GM12878 (cell line): ENCODE measurements around the gene GNAT1. TPM values are rescaled to one million over a fixed set of nuclear protein-coding genes. Genes with fewer than 3 reads are reported as not detected.

Experiments used
- ATAC-seq: fragments of 200-7000 bp; cut with Tn5 transposase; 3 replicates; pipeline ENCODE4 v1.9.1; 2020; ENCODE audit warnings: mild to moderate bottlenecking, moderate library complexity
- BruUV-seq: library from RNA; stranded (reverse); fragments of 400-500 nt; replicated peaks from 2 replicates; lab custom pipeline; 2021; lab: Mats Ljungman, UMichigan
- CTCF ChIA-PET: fragments of 300-600 bp; sonication (Branson Sonifier 250); formaldehyde crosslinking; extraction: SDS; loops from one replicate; lab custom pipeline; 2021; ENCODE audit warnings: inconsistent platforms; lab: Yijun Ruan, JAX
- POLR2A ChIA-PET: fragments of 350-600 bp; formaldehyde crosslinking; extraction: SDS; loops from one replicate; lab custom pipeline; 2021; ENCODE audit warnings: inconsistent platforms; lab: Charles Lee
- RAD21 ChIA-PET: fragments of 300-600 bp; sonication (Branson Sonifier 250); formaldehyde crosslinking; loops from one replicate; lab custom pipeline; 2023; ENCODE audit warnings: antibody characterized with exemption; ENCODE audit not compliant: unreplicated experiment; lab: Charles Lee
- SMC1A ChIA-PET: fragments of 300-600 bp; sonication (Branson Sonifier 250); formaldehyde crosslinking; loops from one replicate; lab custom pipeline; 2023; ENCODE audit not compliant: unreplicated experiment, uncharacterized antibody; lab: Charles Lee
- DNase-seq: peaks from one replicate; pipeline ENCODE4 v3.0.0-alpha.2; 2011; ENCODE audit warnings: low read depth, low spot score
- FAIRE-seq: peaks from 3 replicates; lab custom pipeline; 2011; peaks lifted over from hg19 to GRCh38; lab: Jason Lieb, UNC
- H2AFZ ChIP-seq: 2 replicates; pipeline ENCODE4 v1.6.0; 2011; ENCODE audit warnings: low read depth, low read length, control low read depth; ENCODE audit not compliant: control insufficient read depth
- H3K27ac ChIP-seq: 2 replicates; pipeline ENCODE4 v1.5.1; 2011; ENCODE audit warnings: control low read depth; ENCODE audit not compliant: control insufficient read depth, insufficient read depth
- H3K27me3 ChIP-seq, 2 experiments: replicated peaks in 1 of 2; 2 replicates each; pipeline versions ENCODE4 v1.6.0 to v1.6.1; 2011; ENCODE audit warnings: low read length in 1 of 2; ENCODE audit not compliant: control insufficient read depth in 2 of 2, insufficient read depth in 2 of 2
- H3K36me3 ChIP-seq, 2 experiments: 2 replicates each; pipeline ENCODE4 v1.5.1; 2011; ENCODE audit warnings: low read length in 1 of 2; ENCODE audit not compliant: control insufficient read depth in 2 of 2, insufficient read depth in 2 of 2
- H3K4me1 ChIP-seq: 2 replicates; pipeline ENCODE4 v1.6.1; 2011; ENCODE audit warnings: mild to moderate bottlenecking, low read length, moderate library complexity, mixed read lengths; ENCODE audit not compliant: control insufficient read depth, insufficient read depth
- H3K4me2 ChIP-seq: 2 replicates; pipeline ENCODE4 v1.6.0; 2011; ENCODE audit warnings: control low read depth; ENCODE audit not compliant: control insufficient read depth, insufficient read depth
- H3K4me3 ChIP-seq: fragments of 200-600 bp; sonication (generic); 2 replicates; pipeline ENCODE4 v1.5.1; 2016
- H3K79me2 ChIP-seq: 2 replicates; pipeline ENCODE4 v1.6.0; 2011; ENCODE audit warnings: low read length; ENCODE audit not compliant: control insufficient read depth, insufficient read depth
- H3K9ac ChIP-seq: 2 replicates; pipeline ENCODE4 v1.8.0; 2011; ENCODE audit warnings: low read length, control low read depth, mixed read lengths; ENCODE audit not compliant: control insufficient read depth, insufficient read depth
- H3K9me3 ChIP-seq: replicated peaks from 3 replicates; pipeline ENCODE4 v1.5.1; 2011; ENCODE audit warnings: mild to moderate bottlenecking, low read length; ENCODE audit not compliant: control insufficient read depth, insufficient read depth
- H4K20me1 ChIP-seq: 2 replicates; pipeline ENCODE4 v1.6.0; 2011; ENCODE audit not compliant: control insufficient read depth, insufficient read depth
- ATF7 ChIP-seq: fragments of 450-650 bp; IDR thresholded peaks from 2 replicates; pipeline ENCODE4 v1.6.1; 2016; ENCODE audit warnings: low read depth, mild to moderate bottlenecking
- CHD2 ChIP-seq: IDR thresholded peaks from 2 replicates; pipeline ENCODE4 v1.6.1; 2011; ENCODE audit warnings: low read depth, low read length, improper control_type of control experiment, borderline replicate concordance
- CUX1 ChIP-seq: IDR thresholded peaks from 2 replicates; pipeline ENCODE4 v1.6.1; 2012; ENCODE audit warnings: improper control_type of control experiment, low read depth, low read length; ENCODE audit not compliant: insufficient replicate concordance
- EED ChIP-seq: sonication (generic); IDR thresholded peaks from 2 replicates; pipeline ENCODE4 v1.6.1; 2016; ENCODE audit warnings: antibody characterized with exemption, low read depth
- EZH2 ChIP-seq: IDR thresholded peaks from 2 replicates; pipeline ENCODE4 v1.6.1; 2012; ENCODE audit warnings: low read depth, mild to moderate bottlenecking, control low read depth, inconsistent platforms, low read length, borderline replicate concordance; ENCODE audit not compliant: control insufficient read depth
- FOXM1 ChIP-seq: IDR thresholded peaks from 2 replicates; pipeline ENCODE4 v1.6.1; 2012; ENCODE audit warnings: low read depth, mild to moderate bottlenecking, inconsistent platforms, low read length, moderate library complexity
- IRF5 ChIP-seq: fragments of 450-650 bp; IDR thresholded peaks from 2 replicates; pipeline ENCODE4 v1.6.1; 2017; ENCODE audit warnings: borderline replicate concordance
- KDM1A ChIP-seq: fragments of 200-600 bp; sonication (generic); IDR thresholded peaks from 2 replicates; pipeline ENCODE4 v1.6.1; 2016; ENCODE audit warnings: borderline replicate concordance
- PML ChIP-seq: IDR thresholded peaks from 2 replicates; pipeline ENCODE4 v1.6.1; 2012; ENCODE audit warnings: low read length, inconsistent platforms
- POLR2AphosphoS2 ChIP-seq: IDR thresholded peaks from 2 replicates; pipeline ENCODE4 v1.6.1; 2011; ENCODE audit warnings: low read depth, mild to moderate bottlenecking, low read length, improper control_type of control experiment, moderate library complexity
- RELB ChIP-seq: fragments of 450-650 bp; IDR thresholded peaks from 2 replicates; pipeline ENCODE4 v1.6.1; 2017; ENCODE audit warnings: low read depth, mild to moderate bottlenecking, moderate library complexity
- RUNX3 ChIP-seq: IDR thresholded peaks from 2 replicates; pipeline ENCODE4 v1.6.1; 2012; ENCODE audit warnings: low read length, inconsistent platforms
- SMC3 ChIP-seq: IDR thresholded peaks from 2 replicates; pipeline ENCODE4 v1.6.1; 2011; ENCODE audit warnings: low read length, improper control_type of control experiment, borderline replicate concordance
- TCF12 ChIP-seq: IDR thresholded peaks from 2 replicates; pipeline ENCODE4 v1.6.1; 2011; ENCODE audit warnings: low read depth, mild to moderate bottlenecking, low read length
- YBX1 ChIP-seq: fragments of 450-650 bp; IDR thresholded peaks from 2 replicates; pipeline ENCODE4 v1.6.1; 2016; ENCODE audit warnings: antibody characterized with exemption
- WGBS: methylation state at CpG from one replicate; pipeline ENCODE4 v1.1.6; 2016; ENCODE audit warnings: low lambda C conversion rate; ENCODE audit not compliant: insufficient replicate concordance, insufficient coverage; ENCODE audit errors: missing lambda C conversion rate; 5-methylcytosine and 5-hydroxymethylcytosine counted together
- in situ Hi-C: fragments of 300-500 bp; cut with MboI; formaldehyde crosslinking; loops from 9 replicates; pipeline ENCODE4 v1.14.3; 2018; ENCODE audit warnings: mixed read lengths
- intact Hi-C: fragments of 100-400 bp; cut with micrococcal nuclease; formaldehyde crosslinking; loops from one replicate; pipeline ENCODE4 v1.14.2; 2022; ENCODE audit not compliant: unreplicated experiment
- polyA plus RNA-seq, 11 experiments: library from polyadenylated mRNA; depleted of rRNA in 4 of 11; unstranded in 6 of 11; stranded (reverse) in 5 of 11; fragments of >200 nt; fragmentation: Nextera tagmentation in 4 of 11; fragmentation: Illumina TruSeq in 1 of 11; extraction: Ambion mirVana in 4 of 11; extraction: Trizol in 1 of 11; gene quantifications; 1 replicate in 1 of 11; 2 replicates in 10 of 11; pipeline versions ENCODE4 v1.2.1 to v1.2.3, GENCODE V29; 2011 to 2016; ENCODE audit warnings: inconsistent platforms in 2 of 11, missing spikeins in 2 of 11, low read depth in 1 of 11
- total RNA-seq, 4 experiments: library from RNA; depleted of rRNA in 3 of 4; stranded (reverse); fragments of >200 nt in 3 of 4; fragmentation: Illumina TruSeq in 1 of 4; extraction: Trizol in 1 of 4; gene quantifications; 2 replicates each; pipeline versions ENCODE4 v1.2.1 to v1.2.3, GENCODE V29; 2013 to 2021

The GNAT1 gene
- total and polyA plus RNA-seq, 10 of the 15 experiments (the other 5 are each of a cell fraction or from before 2014, with no cell fraction given), result not detected

GRCh38 chr3:50233176-50233575 lies 41.8 kb downstream of the GNAT1 start:
- H3K4me1 ChIP-seq, result peaks cover 16% of the 10 kb centered on the region
- ChIA-PET SMC1A (no interaction called here), POLR2A (interaction anchor here (2.5 kb wide), 1 partner anchor 10 kb away, joined by 9 read pairs; no protein-coding TSS in a partner anchor)
- intact Hi-C loops, result no loop called here
- no peaks in the 10 kb centered on the region for H4K20me1 ChIP-seq
- 73% methylated on average over 4 of the region's 4 CpGs for WGBS
- no peak overlapping the region for H3K9ac ChIP-seq
- no peak for TF ChIP-seq EED
- no peak for TF ChIP-seq TCF12
- TF ChIP-seq KDM1A, result no peak
- no peak for TF ChIP-seq PML
- no peak for TF ChIP-seq EZH2
- no peak for TF ChIP-seq SMC3
- no peak for TF ChIP-seq YBX1
- TF ChIP-seq IRF5, result no peak
- TF ChIP-seq FOXM1, result no peak
- no peak for TF ChIP-seq ATF7
- no peak for TF ChIP-seq CUX1
- TF ChIP-seq RUNX3, result no peak
- no peak for TF ChIP-seq CHD2
- TF ChIP-seq POLR2AphosphoS2, result no peak
- TF ChIP-seq RELB, result no peak
- TF ChIP-seq, all 136 proteins: peak for 0
- CTCF ChIA-PET, result interaction anchor here (1.1 kb wide), 1 partner anchor 14 kb away, joined by 3 read pairs; no protein-coding TSS in a partner anchor
- H3K36me3 ChIP-seq, result no peaks in the 10 kb centered on the region; a peak in 1 of 4 replicates
- RAD21 ChIA-PET, result no interaction called here
- no peak for FAIRE-seq
- no peak for DNase-seq
- no TSS peak for BruUV-seq
- H3K27ac ChIP-seq, result no peak overlapping the region
- ATAC-seq, result no peak
- no peak overlapping the region for H3K4me2 ChIP-seq
- in situ Hi-C loops, result no loop called here
- no peak overlapping the region for H2AFZ ChIP-seq
- no peaks in the 10 kb centered on the region for H3K27me3 ChIP-seq
- no peaks in the 10 kb centered on the region for H3K9me3 ChIP-seq
- peaks cover 22% of the 10 kb centered on the region for H3K79me2 ChIP-seq
- H3K4me3 ChIP-seq, result no peak overlapping the region
